Parathyroid adenoma (tissue), 2 donors: ENCODE data around the gene PPP6R1.

Source experiments
- H2AFZ ChIP-seq: fragments of 300-600 bp; sonication (generic); one replicate; pipeline ENCODE4 v1.7.0; 2017; ENCODE audit warnings: antibody characterized with exemption, mild to moderate bottlenecking
- H3K27ac ChIP-seq: fragments of 300-600 bp; sonication (generic); one replicate; pipeline ENCODE4 v1.7.0; 2017
- H3K27me3 ChIP-seq: fragments of 300-600 bp; sonication (generic); one replicate; pipeline ENCODE4 v1.7.0; 2017; ENCODE audit warnings: low read length; ENCODE audit not compliant: control insufficient read depth, insufficient read depth
- H3K36me3 ChIP-seq: fragments of 300-600 bp; sonication (generic); one replicate; pipeline ENCODE4 v1.7.0; 2017; ENCODE audit warnings: low read length; ENCODE audit not compliant: control insufficient read depth, insufficient read depth
- H3K4me1 ChIP-seq: fragments of 300-600 bp; sonication (generic); one replicate; pipeline ENCODE4 v1.7.0; 2017; ENCODE audit warnings: control low read depth
- H3K4me2 ChIP-seq: fragments of 300-600 bp; sonication (generic); one replicate; pipeline ENCODE4 v1.7.0; 2017; ENCODE audit warnings: low read length
- H3K4me3 ChIP-seq: fragments of 300-600 bp; sonication (generic); one replicate; pipeline ENCODE4 v1.7.0; 2017; ENCODE audit warnings: low read depth, low read length
- H3K79me2 ChIP-seq: fragments of 300-600 bp; sonication (generic); one replicate; pipeline ENCODE4 v1.7.0; 2017; ENCODE audit warnings: control low read depth
- H3K9ac ChIP-seq: fragments of 300-600 bp; sonication (generic); one replicate; pipeline ENCODE4 v1.7.0; 2017; ENCODE audit warnings: mild to moderate bottlenecking
- H3K9me3 ChIP-seq: fragments of 300-600 bp; sonication (generic); one replicate; pipeline ENCODE4 v1.7.0; 2017; ENCODE audit warnings: low read length; ENCODE audit not compliant: control insufficient read depth
- TF ChIP-seq, protein P1 (sequence below): fragments of 300-600 bp; sonication (generic); IDR thresholded peaks from one replicate; pipeline ENCODE4 v1.7.0; 2017; ENCODE audit warnings: antibody characterized with exemption, mild to moderate bottlenecking
- donor health status: primary hyperparathyroidism.

The PPP6R1 gene

DNA sequence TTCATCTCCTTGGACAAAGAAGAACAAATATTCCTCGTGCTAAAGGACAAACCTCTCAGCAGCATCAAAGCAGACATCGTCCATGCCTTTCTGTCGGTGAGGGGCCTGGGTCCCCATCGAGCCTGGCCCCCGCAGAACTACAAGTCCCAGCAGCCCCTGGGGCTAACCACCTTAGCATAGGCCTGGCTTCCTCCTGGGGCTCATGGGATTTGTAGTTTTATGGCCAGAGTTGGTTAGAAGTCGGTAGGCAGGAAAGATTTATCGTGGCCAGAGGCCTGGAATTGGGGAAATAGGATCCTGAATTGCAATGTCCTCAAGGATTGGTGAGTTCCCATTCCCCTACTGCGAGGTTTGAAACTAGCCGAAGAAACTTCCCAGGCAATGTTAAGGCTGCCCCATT lies 46.7 kb upstream of the PPP6R1 start:
- no peaks in the 10 kb centered on the region for H3K9me3 ChIP-seq
- H3K27ac ChIP-seq = no peak overlapping the region
- no peaks in the 10 kb centered on the region for H3K36me3 ChIP-seq
- no peak overlapping the region for H3K4me2 ChIP-seq
- H3K4me3 ChIP-seq = no peak overlapping the region
- H3K4me1 ChIP-seq = no peaks in the 10 kb centered on the region
- no peak overlapping the region for H3K9ac ChIP-seq
- no peak overlapping the region for H2AFZ ChIP-seq
- TF ChIP-seq, protein P1, sequence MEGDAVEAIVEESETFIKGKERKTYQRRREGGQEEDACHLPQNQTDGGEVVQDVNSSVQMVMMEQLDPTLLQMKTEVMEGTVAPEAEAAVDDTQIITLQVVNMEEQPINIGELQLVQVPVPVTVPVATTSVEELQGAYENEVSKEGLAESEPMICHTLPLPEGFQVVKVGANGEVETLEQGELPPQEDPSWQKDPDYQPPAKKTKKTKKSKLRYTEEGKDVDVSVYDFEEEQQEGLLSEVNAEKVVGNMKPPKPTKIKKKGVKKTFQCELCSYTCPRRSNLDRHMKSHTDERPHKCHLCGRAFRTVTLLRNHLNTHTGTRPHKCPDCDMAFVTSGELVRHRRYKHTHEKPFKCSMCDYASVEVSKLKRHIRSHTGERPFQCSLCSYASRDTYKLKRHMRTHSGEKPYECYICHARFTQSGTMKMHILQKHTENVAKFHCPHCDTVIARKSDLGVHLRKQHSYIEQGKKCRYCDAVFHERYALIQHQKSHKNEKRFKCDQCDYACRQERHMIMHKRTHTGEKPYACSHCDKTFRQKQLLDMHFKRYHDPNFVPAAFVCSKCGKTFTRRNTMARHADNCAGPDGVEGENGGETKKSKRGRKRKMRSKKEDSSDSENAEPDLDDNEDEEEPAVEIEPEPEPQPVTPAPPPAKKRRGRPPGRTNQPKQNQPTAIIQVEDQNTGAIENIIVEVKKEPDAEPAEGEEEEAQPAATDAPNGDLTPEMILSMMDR = no peak
- H3K79me2 ChIP-seq = no peaks in the 10 kb centered on the region
- H3K27me3 ChIP-seq = no peaks in the 10 kb centered on the region

DNA sequence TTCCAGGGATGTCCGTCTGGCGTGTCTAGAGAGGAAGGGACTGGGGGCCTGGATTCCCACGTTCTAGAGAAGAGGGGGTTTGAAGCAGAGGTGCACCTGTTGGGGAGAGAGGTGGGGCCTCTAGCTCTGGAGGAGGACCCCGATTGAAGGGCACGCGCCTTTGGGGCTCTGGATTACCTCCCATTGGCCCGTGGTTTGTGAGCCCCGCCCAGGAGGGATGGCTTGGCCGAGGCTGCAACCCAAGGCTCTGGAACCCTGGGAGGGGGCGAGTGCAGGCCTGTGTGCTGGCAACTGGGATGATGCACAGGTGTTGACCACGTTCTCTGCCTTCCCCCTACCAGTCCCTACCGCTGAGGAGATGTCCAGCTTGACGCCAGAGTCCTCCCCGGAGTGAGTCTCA lies 46.2 kb upstream of the PPP6R1 start:
- no peak overlapping the region for H2AFZ ChIP-seq
- H3K9ac ChIP-seq = no peak overlapping the region
- no peaks in the 10 kb centered on the region for H3K27me3 ChIP-seq
- no peaks in the 10 kb centered on the region for H3K4me1 ChIP-seq
- no peak overlapping the region for H3K4me2 ChIP-seq
- H3K4me3 ChIP-seq = no peak overlapping the region
- no peaks in the 10 kb centered on the region for H3K36me3 ChIP-seq
- TF ChIP-seq, protein P1 = no peak
- no peaks in the 10 kb centered on the region for H3K9me3 ChIP-seq
- no peak overlapping the region for H3K27ac ChIP-seq
- H3K79me2 ChIP-seq = no peaks in the 10 kb centered on the region

DNA sequence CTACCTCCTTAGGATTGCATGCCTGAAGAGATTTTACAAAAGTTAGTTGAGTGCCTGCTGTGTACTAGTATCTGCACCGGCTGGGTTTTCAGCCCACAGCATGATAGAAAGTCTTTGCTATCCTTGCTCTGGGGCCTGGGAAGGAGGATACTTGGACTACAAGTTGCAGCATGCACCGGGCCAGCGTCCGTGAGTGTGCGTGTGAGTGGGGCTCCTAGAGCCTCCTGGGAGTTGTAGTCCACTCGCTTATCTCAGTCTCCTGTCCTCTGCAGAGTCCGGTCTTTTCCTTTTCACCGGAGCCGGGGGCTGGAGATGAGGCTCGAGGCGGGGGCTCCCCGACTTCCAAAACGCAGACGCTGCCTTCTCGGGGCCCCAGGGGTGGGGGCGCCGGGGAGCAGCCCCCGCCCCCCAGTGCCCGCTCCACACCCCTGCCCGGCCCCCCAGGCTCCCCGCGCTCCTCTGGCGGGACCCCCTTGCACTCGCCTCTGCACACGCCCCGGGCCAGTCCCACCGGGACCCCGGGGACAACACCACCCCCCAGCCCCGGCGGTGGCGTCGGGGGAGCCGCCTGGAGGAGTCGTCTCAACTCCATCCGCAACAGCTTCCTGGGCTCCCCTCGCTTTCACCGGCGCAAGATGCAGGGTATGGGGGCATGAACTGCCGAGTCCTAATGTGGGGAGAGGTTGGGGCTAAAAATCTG lies 45.6 kb upstream of the PPP6R1 start:
- TF ChIP-seq, protein P1 = no peak
- Histone ChIP-seq H3K27me3 (no peaks in the 10 kb centered on the region), H3K4me3 (no peak overlapping the region), H2AFZ (no peak overlapping the region), H3K79me2 (no peaks in the 10 kb centered on the region), H3K36me3 (no peaks in the 10 kb centered on the region), H3K27ac (no peak overlapping the region), H3K4me2 (no peak overlapping the region), H3K9me3 (no peaks in the 10 kb centered on the region), H3K9ac (no peak overlapping the region), H3K4me1 (no peaks in the 10 kb centered on the region)

DNA sequence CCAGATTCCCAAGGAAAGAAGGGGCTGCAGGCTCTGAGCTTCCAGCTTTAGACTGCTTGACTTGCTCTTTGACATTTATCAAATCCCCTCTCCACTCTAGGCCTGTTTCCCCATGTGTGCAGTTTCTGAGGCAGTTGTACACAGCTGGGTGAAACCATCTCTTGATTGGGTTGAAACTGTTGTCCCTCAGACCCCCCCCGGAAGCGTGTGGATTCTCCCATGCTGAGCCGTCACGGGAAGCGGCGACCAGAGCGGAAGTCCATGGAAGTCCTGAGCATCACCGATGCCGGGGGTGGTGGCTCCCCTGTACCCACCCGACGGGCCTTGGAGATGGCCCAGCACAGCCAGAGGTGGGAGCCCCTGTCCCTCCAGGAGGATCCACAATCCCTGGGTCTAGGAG lies 44.7 kb upstream of the PPP6R1 start:
- no peak overlapping the region for H3K4me2 ChIP-seq
- H3K9ac ChIP-seq = no peak overlapping the region
- H3K27ac ChIP-seq = no peak overlapping the region
- no peaks in the 10 kb centered on the region for H3K79me2 ChIP-seq
- TF ChIP-seq, protein P1 = no peak
- H2AFZ ChIP-seq = no peak overlapping the region
- no peaks in the 10 kb centered on the region for H3K27me3 ChIP-seq
- no peaks in the 10 kb centered on the region for H3K4me1 ChIP-seq
- H3K9me3 ChIP-seq = no peaks in the 10 kb centered on the region
- H3K36me3 ChIP-seq = no peaks in the 10 kb centered on the region
- no peak overlapping the region for H3K4me3 ChIP-seq

DNA sequence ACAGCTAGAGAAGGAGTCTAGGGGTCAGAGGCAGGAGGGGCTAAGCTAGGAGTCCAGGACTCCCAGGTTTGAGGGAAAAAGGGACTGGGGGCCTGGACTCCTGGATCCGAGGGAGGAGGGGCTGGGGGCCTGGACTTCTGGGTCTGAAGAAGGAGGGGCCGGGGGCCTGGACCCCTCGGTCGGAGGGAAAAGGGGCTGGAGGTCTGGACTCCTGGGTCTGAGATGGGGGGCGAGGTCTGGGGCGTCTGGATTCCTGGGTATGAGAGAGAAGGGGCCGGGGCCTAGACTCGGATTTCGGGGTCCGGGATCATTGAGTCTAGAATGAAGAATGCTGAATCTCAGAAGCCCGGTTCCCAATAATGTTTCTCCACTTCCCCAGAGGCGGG lies 43.5 kb upstream of the PPP6R1 start:
- H3K27me3 ChIP-seq = no peaks in the 10 kb centered on the region
- H3K4me2 ChIP-seq = no peak overlapping the region
- no peaks in the 10 kb centered on the region for H3K36me3 ChIP-seq
- H3K9me3 ChIP-seq = no peaks in the 10 kb centered on the region
- no peak overlapping the region for H3K27ac ChIP-seq
- H2AFZ ChIP-seq = no peak overlapping the region
- H3K9ac ChIP-seq = no peak overlapping the region
- no peaks in the 10 kb centered on the region for H3K79me2 ChIP-seq
- TF ChIP-seq, protein P1 = no peak
- no peak overlapping the region for H3K4me3 ChIP-seq
- no peaks in the 10 kb centered on the region for H3K4me1 ChIP-seq
